ENCODE results near the gene ST3GAL4.

- TF ChIP-seq CTCF (IDR thresholded peaks at IDR 0.05): no peak
- no peak for TF ChIP-seq POLR2A (IDR thresholded peaks at IDR 0.05; ENCODE audit: low read depth)
- TF ChIP-seq POLR2AphosphoS5 (IDR thresholded peaks at IDR 0.05): no peak
These were observed 69.1 kb downstream of the ST3GAL4 start for GRCh38 chr11:126424471-126425039.
